Peyer's patch (tissue), 4 donors: ENCODE data around the gene WDCP.

Experiments used
- POLR2A ChIP-seq, 2 donors: fragments of 450-650 bp; IDR thresholded peaks; one replicate each; pipeline ENCODE4 v1.5.1; 2017; ENCODE audit warnings: antibody characterized with exemption in 2 of 2, mild to moderate bottlenecking in 2 of 2, moderate library complexity in 2 of 2
- TF ChIP-seq, protein P1 (sequence below), 6 experiments: fragments of 450-650 bp in 4 of 6; fragments of 200-600 bp in 2 of 6; sonication (generic) in 1 of 6; IDR thresholded peaks; one replicate each; pipeline ENCODE4 v1.5.1; 2017 to 2019; ENCODE audit warnings: antibody characterized with exemption in 6 of 6, mild to moderate bottlenecking in 3 of 6, moderate library complexity in 1 of 6

GRCh38 chr2:23992931-23993330 lies 54.3 kb downstream of the WDCP start:
- TF ChIP-seq, protein P1, sequence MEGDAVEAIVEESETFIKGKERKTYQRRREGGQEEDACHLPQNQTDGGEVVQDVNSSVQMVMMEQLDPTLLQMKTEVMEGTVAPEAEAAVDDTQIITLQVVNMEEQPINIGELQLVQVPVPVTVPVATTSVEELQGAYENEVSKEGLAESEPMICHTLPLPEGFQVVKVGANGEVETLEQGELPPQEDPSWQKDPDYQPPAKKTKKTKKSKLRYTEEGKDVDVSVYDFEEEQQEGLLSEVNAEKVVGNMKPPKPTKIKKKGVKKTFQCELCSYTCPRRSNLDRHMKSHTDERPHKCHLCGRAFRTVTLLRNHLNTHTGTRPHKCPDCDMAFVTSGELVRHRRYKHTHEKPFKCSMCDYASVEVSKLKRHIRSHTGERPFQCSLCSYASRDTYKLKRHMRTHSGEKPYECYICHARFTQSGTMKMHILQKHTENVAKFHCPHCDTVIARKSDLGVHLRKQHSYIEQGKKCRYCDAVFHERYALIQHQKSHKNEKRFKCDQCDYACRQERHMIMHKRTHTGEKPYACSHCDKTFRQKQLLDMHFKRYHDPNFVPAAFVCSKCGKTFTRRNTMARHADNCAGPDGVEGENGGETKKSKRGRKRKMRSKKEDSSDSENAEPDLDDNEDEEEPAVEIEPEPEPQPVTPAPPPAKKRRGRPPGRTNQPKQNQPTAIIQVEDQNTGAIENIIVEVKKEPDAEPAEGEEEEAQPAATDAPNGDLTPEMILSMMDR (IDR thresholded peaks at IDR 0.05) = no peak
- no peak for TF ChIP-seq POLR2A (IDR thresholded peaks at IDR 0.05)
